Effector memory CD8-positive, alpha-beta T cell (primary cell): Measurements from ENCODE around the gene DRGX.

Source experiments
- ATAC-seq: fragments of 150-1000 bp; cut with Tn5 transposase; replicated peaks from 2 replicates; pipeline ENCODE4 v1.10.0; 2021; ENCODE audit warnings: mild to moderate bottlenecking, moderate library complexity
- DNase-seq, 3 experiments: peaks; one replicate each; pipeline ENCODE4 v3.0.0; 2021
- H3K27ac Mint-ChIP-seq, 2 donors: one replicate each; pipeline ENCODE4 v1.8.0; 2022; ENCODE audit warnings: mild to moderate bottlenecking in 2 of 2, mixed read lengths in 2 of 2, moderate library complexity in 2 of 2
- H3K27me3 Mint-ChIP-seq, 2 donors: one replicate each; pipeline ENCODE4 v1.8.0; 2022; ENCODE audit warnings: mixed read lengths in 2 of 2
- H3K36me3 Mint-ChIP-seq: one replicate; pipeline ENCODE4 v1.8.0; 2022; ENCODE audit warnings: mild to moderate bottlenecking, moderate library complexity, mixed read lengths; ENCODE audit not compliant: insufficient read depth
- H3K4me1 Mint-ChIP-seq, 2 donors: one replicate each; pipeline ENCODE4 v1.8.0; 2022; ENCODE audit warnings: low read depth in 2 of 2, mixed read lengths in 2 of 2
- H3K4me3 Mint-ChIP-seq, 2 donors: one replicate each; pipeline ENCODE4 v1.8.0; 2022; ENCODE audit warnings: mild to moderate bottlenecking in 2 of 2, mixed read lengths in 2 of 2, moderate library complexity in 2 of 2
- H3K9me3 Mint-ChIP-seq, 2 donors: one replicate each; pipeline ENCODE4 v1.8.0; 2022; ENCODE audit warnings: mixed read lengths in 2 of 2

Gene DRGX

DNA sequence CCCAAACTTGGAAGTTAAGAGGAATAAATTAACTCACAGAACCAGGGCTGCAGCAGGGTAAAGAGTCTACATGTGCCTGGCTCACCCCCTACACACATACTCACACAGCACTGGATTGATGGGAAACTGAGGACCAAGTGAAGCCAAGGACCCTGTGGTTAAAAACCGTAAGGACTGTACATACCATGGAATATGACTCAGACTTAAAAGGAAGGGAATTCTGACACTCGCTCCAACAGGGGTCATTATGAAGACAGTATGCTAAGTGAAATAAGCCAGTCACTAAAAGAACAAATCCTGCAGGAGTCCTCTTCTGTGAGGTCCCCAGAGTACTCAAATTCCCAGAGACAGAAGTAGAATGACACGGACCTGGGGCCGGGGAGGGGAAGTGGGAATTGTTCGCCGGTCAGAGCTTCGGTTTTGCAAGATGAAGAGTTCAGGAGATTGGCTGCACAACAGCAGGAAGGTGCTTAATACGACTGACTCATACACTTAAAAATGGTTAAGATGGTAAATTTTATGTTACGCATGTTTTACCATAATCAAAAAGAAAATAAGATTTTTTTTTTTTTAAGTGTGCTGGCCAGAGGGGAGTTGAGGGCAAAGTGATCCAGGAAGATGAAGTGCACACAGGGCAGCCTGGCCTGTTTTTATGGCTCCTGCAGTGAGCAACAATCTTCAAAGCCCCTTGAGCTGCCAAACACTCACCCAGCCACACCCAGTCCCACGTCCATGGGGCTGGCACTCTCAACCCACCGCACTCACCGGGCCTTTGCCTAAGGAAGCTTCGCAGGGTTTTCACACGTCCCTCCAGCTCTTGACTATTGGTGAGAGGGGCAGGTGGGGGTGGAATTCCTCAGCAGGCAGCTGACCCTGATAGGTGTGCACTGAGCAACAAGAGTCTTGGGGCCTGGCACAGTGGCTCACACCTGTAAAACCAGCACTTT lies 26.4 kb downstream of the DRGX start:
- no peaks in the 10 kb centered on the region for H3K9me3 Mint-ChIP-seq
- ATAC-seq (no peak), DNase-seq (no peak)
- H3K4me3 Mint-ChIP-seq, result no peak overlapping the region
- no peaks in the 10 kb centered on the region for H3K36me3 Mint-ChIP-seq
- H3K27me3 Mint-ChIP-seq, result peaks cover 5 to 31% of the 10 kb centered on the region in 2 donors
- no peaks in the 10 kb centered on the region for H3K4me1 Mint-ChIP-seq
- H3K27ac Mint-ChIP-seq, result no peak overlapping the region

DNA sequence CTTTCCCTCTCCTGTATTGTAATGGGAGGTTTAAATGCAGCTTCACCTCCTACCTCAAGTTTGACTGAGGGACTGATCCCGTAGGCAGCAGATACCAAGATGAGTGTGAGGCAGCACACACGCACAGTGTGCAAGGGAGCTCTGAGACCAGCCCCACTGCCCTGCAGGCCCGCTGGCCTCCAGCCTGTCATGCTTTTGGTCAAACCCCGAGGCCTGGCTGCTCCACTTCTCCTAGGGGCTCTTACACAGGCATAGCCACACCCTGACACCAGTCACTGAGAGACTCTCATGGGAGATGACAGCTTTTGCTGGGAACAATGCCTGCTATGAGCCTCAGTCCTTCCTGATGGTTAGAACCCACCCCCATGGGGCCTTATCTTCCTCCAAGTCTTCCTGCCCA lies 27.6 kb downstream of the DRGX start:
- H3K27me3 Mint-ChIP-seq, result peaks cover 0 to 31% of the 10 kb centered on the region in 2 donors
- no peak for ATAC-seq

DNA sequence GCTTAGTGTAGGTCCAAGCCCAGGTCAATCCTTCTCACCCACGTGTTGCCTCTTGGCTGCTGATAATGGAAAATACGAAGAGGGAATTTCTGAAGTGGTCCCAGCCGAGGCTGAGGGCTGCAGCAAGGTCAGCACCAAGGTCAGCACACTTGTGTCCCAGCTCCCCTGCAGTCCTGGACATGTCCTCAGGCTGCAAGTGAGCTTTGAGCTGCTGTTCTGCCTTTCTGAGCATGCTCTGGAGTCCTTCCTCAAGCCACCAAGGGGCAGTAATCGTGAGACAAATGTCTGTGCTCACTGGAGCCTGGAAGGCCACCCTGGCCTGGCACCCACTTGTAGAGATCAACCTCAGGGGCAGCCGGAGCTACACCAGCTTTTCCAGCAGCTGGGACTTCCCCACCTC lies 28.3 kb downstream of the DRGX start:
- no peaks in the 10 kb centered on the region for H3K36me3 Mint-ChIP-seq
- H3K4me1 Mint-ChIP-seq, result peaks cover 0 to 2% of the 10 kb centered on the region in 2 donors
- ATAC-seq, result no peak
- no peaks in the 10 kb centered on the region for H3K9me3 Mint-ChIP-seq
- no peak overlapping the region for H3K4me3 Mint-ChIP-seq
- DNase-seq, result no peak
- no peak overlapping the region for H3K27ac Mint-ChIP-seq
- peaks cover 3 to 37% of the 10 kb centered on the region in 2 donors for H3K27me3 Mint-ChIP-seq

More for the DNA sequence above, 27.6 kb downstream of the DRGX start:
- Mint-ChIP-seq H3K4me1 (no peaks in the 10 kb centered on the region), H3K9me3 (no peaks in the 10 kb centered on the region), H3K36me3 (no peaks in the 10 kb centered on the region), H3K27ac (no peak overlapping the region), H3K4me3 (no peak overlapping the region)
- DNase-seq, result no peak

DNA sequence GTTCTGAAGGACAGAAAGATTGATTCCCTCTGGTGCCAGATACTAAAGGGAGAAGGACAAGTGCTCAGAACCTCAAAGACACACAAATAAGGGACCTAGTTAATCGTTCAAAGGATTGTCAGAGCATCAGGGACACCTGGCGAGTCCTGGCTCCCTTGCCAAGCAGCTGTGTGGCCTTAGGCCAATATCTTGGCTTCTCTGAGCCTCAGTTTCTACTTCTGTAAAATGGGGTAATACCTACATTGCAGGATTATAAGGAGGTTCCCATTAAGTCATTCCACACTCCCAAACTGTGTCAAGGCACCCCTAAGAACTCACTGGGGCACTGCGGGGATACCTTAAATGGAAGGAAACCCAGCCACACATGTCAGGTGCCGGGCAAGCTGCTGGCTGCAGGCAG lies 29.4 kb downstream of the DRGX start:
- DNase-seq (no peak), ATAC-seq (no peak)
- Mint-ChIP-seq H3K4me3 (no peak overlapping the region), H3K9me3 (no peaks in the 10 kb centered on the region), H3K27me3 (peaks cover 5 to 43% of the 10 kb centered on the region in 2 donors), H3K4me1 (peaks cover 0 to 2% of the 10 kb centered on the region in 2 donors), H3K36me3 (no peaks in the 10 kb centered on the region), H3K27ac (no peak overlapping the region)

DNA sequence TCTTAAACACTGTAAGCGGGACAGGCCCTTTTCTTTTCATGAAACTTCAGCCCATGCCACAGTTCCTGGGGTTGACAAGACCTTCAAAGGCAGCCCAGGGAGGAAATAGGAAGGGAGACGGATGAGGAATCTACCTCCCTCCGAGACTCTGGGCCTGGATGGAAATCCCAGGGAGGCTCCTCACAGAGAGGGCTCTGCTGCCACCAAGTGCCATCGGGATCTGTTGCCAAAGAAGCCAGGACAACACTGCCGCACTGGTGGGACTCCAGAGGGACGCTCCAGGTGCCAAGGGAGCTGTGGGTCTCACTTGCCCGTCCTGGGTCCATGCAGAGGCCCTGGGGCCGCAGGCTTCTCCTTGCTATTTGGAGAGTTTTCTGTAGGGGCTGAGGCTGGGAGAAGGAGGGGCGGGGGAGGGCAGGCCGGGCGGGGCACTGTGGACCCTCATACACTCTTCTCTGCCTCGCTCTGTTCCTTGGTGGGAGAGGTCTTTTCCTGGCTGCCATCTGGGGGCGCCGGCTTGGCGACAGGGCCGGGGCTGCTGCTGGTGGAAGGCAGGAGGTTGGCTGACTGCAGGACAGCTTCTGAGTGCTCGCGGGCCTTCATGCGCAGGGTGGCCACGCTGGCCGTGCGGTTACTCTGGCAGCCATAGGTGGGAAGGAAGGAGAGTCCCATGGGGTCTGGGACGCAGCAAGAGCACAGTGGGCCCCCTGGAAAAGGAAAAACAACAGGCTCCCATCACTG lies 30.0 kb downstream of the DRGX start:
- Mint-ChIP-seq H3K4me3 (no peak overlapping the region), H3K27ac (no peak overlapping the region), H3K4me1 (peaks cover 0 to 2% of the 10 kb centered on the region in 2 donors), H3K36me3 (no peaks in the 10 kb centered on the region), H3K9me3 (no peaks in the 10 kb centered on the region), H3K27me3 (peaks cover 5 to 41% of the 10 kb centered on the region in 2 donors)
- no peak for DNase-seq
- ATAC-seq, result no peak

DNA sequence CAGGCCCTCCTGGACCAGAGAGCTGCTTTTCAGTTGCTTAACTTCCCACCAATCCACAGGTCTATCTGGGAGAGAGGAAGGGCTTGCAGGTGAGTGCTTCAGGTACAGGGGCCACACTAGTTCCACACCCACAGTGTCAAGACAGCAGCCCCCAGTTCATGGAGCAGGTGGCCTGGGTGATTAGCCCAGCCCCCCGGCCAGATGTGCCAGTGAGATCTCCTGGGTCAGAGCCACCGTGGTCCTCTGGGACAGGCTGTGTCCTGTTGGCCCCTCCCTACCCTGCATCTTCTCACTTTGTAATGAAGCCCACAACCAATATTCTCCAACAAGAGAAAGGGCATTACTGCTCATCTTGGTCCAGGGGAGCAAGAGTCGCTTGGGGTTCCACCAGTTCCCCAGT lies 30.6 kb downstream of the DRGX start:
- peaks cover 0 to 2% of the 10 kb centered on the region in 2 donors for H3K4me1 Mint-ChIP-seq
- DNase-seq (no peak), ATAC-seq (no peak)
- H3K9me3 Mint-ChIP-seq, result no peaks in the 10 kb centered on the region
- peaks cover 5 to 35% of the 10 kb centered on the region in 2 donors for H3K27me3 Mint-ChIP-seq
- no peak overlapping the region for H3K4me3 Mint-ChIP-seq
- no peak overlapping the region for H3K27ac Mint-ChIP-seq
- H3K36me3 Mint-ChIP-seq, result no peaks in the 10 kb centered on the region

DNA sequence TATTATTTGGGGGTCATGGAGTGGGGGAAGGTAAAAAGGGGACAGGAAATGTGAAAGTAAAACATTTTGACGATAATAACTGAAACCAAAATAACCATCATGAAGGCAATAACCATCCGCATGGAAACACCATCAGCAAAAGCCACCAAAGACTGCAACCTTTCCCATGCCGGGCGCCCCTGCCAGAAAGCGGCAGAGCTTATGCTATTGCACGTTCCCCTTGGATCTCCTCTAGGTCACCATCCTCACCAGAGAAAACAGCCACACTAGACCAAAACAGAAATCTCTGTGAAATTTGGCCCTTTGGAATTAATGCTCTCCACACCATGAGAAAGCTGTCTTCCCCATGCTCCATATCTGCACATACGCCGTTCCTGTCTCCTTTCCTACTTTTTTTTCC lies 31.1 kb downstream of the DRGX start:
- Mint-ChIP-seq H3K4me3 (no peak overlapping the region), H3K36me3 (no peaks in the 10 kb centered on the region), H3K27me3 (peaks cover 5 to 34% of the 10 kb centered on the region in 2 donors), H3K27ac (no peak overlapping the region), H3K9me3 (no peaks in the 10 kb centered on the region), H3K4me1 (peaks cover 0 to 2% of the 10 kb centered on the region in 2 donors)
- ATAC-seq (no peak), DNase-seq (no peak)

DNA sequence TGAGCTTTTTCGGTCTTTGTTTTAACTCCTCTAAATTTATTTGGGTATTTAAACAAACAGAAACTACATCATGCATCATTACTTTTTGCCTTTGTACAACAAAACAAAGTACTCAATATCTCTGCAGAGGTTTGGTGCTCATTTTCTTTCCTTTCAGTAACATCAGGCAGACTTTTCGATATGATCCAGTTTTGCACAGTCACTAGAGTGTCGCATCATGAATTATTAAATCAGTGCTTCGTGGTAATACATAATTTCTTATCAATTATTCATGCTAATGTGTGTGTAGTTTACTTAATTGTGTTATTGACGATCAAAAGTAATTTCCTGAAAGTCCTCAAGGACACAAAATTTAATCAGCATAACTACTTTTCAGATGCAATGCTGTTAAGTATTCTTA lies 31.8 kb downstream of the DRGX start:
- ATAC-seq (no peak), DNase-seq (no peak)
- Mint-ChIP-seq H3K4me3 (no peak overlapping the region), H3K27ac (no peak overlapping the region), H3K36me3 (no peaks in the 10 kb centered on the region), H3K27me3 (peaks cover 5 to 34% of the 10 kb centered on the region in 2 donors), H3K4me1 (peaks cover 0 to 2% of the 10 kb centered on the region in 2 donors), H3K9me3 (no peaks in the 10 kb centered on the region)

DNA sequence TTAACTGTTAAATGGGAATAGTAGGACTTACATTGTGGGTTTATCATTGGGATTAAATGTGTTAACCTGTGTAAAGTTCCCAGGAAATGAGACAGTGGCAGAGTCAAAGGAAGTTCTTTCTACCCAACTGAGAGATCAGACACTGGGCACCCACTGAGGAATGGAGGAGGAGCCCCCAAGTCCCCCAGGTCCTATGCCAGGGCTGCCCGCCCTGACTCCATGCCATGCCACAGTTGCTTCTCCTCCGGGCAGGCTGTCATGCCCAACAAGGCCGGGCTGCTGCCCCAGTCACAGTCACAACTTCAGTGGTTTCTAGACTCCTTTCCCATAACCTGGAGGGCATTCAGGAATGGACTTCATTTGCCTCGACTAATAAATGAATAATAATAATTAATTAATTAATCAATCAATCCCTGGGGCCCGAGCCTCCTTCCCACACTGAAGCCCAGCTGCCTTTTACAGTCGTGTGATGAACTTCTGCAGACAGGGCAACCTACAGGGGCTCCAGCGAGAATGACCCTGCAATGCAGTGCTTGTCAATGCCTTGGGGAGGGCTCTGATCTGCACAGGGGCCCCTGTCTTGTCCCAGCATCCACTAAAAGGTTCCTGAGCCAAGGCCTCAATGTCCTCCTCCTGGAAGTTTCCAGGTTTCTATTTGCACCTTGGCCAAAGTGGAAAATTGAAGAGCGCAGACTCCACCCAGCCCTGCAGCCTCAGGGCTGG lies 32.4 kb downstream of the DRGX start:
- Mint-ChIP-seq H3K9me3 (no peaks in the 10 kb centered on the region), H3K4me1 (peaks cover 0 to 2% of the 10 kb centered on the region in 2 donors), H3K27ac (no peak overlapping the region), H3K36me3 (no peaks in the 10 kb centered on the region), H3K27me3 (peaks cover 5 to 28% of the 10 kb centered on the region in 2 donors), H3K4me3 (no peak overlapping the region)
- ATAC-seq (no peak), DNase-seq (no peak)

DNA sequence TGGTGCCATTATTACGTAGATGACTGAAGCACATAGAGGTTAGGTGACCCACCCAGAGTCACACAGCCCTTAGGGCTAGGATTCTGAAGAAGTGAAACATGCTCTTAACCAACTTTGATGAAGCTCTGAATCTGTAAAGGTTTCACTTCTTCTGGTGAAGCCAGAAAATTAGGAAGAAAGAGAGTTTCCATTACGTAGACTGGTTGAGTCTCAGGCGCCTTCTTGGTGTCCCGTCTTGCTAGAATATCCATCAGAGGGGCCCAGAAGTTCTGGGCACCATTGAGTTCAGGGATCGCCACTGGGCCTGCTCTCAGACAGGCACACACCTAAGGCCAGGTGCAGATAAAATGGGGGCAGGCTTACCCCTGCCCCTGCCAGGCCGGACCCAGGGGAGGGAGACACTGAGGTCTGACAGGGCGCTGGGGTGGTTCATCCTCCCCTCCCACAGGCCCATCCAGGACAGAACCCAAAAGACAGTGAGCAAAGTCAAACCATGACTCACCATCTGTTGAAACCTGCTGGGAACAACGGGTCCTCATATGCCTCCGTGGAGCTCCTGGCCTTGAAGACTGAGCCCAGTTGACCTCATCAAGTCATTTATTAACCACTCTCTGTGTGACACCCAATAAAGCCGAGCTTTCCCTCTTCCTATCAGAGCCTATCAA lies 33.2 kb downstream of the DRGX start:
- Mint-ChIP-seq H3K36me3 (no peaks in the 10 kb centered on the region), H3K4me1 (peaks cover 0 to 2% of the 10 kb centered on the region in 2 donors), H3K4me3 (no peak overlapping the region), H3K27ac (no peak overlapping the region), H3K9me3 (no peaks in the 10 kb centered on the region), H3K27me3 (peaks cover 5 to 21% of the 10 kb centered on the region in 2 donors)
- ATAC-seq, result no peak
- DNase-seq, result no peak

DNA sequence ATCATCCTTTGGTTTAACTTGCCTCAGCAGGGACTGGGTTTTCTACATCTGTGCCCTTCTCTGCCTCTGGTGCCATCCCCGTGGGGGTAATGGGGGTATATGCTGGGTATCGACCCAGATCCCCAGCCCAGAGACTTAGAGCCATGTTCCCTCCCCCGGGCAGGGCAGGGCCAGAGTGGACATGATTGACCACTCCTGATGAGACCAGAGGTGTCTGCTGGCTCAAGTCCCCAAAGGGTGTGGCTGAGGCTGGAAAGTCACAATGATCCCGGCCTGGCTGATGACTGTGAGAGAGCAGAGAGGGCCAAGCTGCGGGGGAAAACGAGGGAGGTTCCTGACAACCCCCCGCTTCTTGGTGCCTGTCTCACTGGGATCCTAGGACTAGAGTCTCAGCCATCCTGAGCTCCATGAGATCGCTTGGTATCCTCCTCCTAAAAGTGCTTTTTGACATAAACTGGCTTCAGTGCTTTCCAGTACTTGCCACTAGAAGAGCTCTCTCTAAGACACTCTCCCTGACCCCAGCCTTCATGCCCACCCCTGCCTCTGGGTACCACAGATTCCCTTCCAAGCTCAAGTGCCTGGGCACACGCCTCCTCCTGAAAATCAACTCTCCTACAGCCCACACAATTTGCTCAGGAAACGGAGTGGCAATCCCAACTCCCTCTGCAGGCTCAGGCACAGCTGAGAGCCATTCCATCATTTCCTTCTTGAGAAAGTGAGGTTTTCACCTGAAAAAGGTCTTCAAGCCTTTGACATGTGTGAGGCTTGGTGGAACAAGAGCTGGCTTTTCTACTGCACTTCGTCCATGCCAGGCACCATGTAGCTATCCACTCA lies 33.9 kb downstream of the DRGX start:
- no peak for ATAC-seq
- Mint-ChIP-seq H3K27ac (no peak overlapping the region), H3K36me3 (no peaks in the 10 kb centered on the region), H3K4me3 (no peak overlapping the region), H3K4me1 (peaks cover 0 to 2% of the 10 kb centered on the region in 2 donors), H3K27me3 (peaks cover 5 to 17% of the 10 kb centered on the region in 2 donors), H3K9me3 (no peaks in the 10 kb centered on the region)
- no peak for DNase-seq

DNA sequence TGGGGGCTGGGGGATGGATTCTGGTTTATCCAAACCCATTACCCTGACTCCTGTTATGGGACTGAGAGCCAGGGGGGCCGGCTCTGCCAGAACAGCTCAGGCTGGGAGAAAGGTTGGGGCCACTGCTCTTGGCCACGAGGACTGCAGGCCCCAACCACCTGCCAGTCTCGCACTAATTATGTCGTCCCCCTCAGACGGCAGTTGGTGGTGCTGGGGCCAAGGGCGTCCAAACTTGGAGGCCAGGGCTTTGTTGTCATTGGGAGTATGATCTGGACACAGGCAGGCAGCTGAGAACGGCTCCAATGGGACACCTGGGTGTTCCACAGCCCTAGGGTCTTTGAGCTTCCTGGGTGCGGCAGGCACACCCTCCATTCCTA lies 34.7 kb downstream of the DRGX start:
- H3K27me3 Mint-ChIP-seq, result peaks cover 5 to 22% of the 10 kb centered on the region in 2 donors
- H3K27ac Mint-ChIP-seq, result no peak overlapping the region
- H3K4me1 Mint-ChIP-seq, result peaks cover 0 to 2% of the 10 kb centered on the region in 2 donors
- H3K9me3 Mint-ChIP-seq, result no peaks in the 10 kb centered on the region
- H3K36me3 Mint-ChIP-seq, result no peaks in the 10 kb centered on the region
- no peak for ATAC-seq
- no peak for DNase-seq
- no peak overlapping the region for H3K4me3 Mint-ChIP-seq
